Tibial artery (tissue), 4 donors: ENCODE measurements around the gene DRGX.

ENCODE experiments used
- DNase-seq, 2 donors: peaks; one replicate each; pipeline ENCODE4 v3.0.0-alpha.2; 2019
- H3K27ac ChIP-seq, 2 donors: fragments of 200-600 bp; sonication (generic) in 1 of 2; 1 replicate in 1 of 2; 2 replicates in 1 of 2; pipeline ENCODE4 v1.5.1; 2018 to 2019; ENCODE audit warnings: mild to moderate bottlenecking in 1 of 2
- H3K27me3 ChIP-seq, 2 donors: fragments of 200-600 bp; sonication (generic) in 1 of 2; one replicate each; pipeline versions ENCODE4 v1.5.1 to v1.6.0; 2016 to 2019
- H3K36me3 ChIP-seq, 3 donors: fragments of 200-600 bp; sonication (generic) in 2 of 3; one replicate each; pipeline ENCODE4 v1.5.1; 2016 to 2019; ENCODE audit warnings: mild to moderate bottlenecking in 2 of 3
- H3K4me1 ChIP-seq, 4 donors: fragments of 200-600 bp; sonication (generic) in 2 of 4; 1 replicate in 3 of 4; 2 replicates in 1 of 4; pipeline ENCODE4 v1.5.1; 2016 to 2019
- H3K4me3 ChIP-seq, 2 donors: fragments of 200-600 bp; sonication (generic) in 1 of 2; 1 replicate in 1 of 2; 2 replicates in 1 of 2; pipeline ENCODE4 v1.5.1; 2018 to 2019; ENCODE audit warnings: mild to moderate bottlenecking in 2 of 2
- H3K9me3 ChIP-seq, 3 donors: fragments of 200-600 bp; sonication (generic) in 1 of 3; one replicate each; pipeline ENCODE4 v1.5.1; 2016 to 2019
- CTCF ChIP-seq, 2 experiments: fragments of 200-600 bp in 1 of 2; fragments of 450-650 bp in 1 of 2; IDR thresholded peaks; one replicate each; pipeline ENCODE4 v1.5.1; 2017 to 2019; ENCODE audit warnings: antibody characterized with exemption in 2 of 2, mild to moderate bottlenecking in 1 of 2, moderate library complexity in 1 of 2
- intact Hi-C: fragments of 100-400 bp; cut with DNase I; formaldehyde crosslinking; loops from one replicate; pipeline ENCODE4 v1.15.0; 2023; ENCODE audit warnings: low total_unique reads

DRGX gene

GRCh38 chr10:49407151-49407550, 11.3 kb upstream of the DRGX start:
- DNase-seq, result no peak

GRCh38 chr10:49404321-49404878, 8.5 kb upstream of the DRGX start:
- Histone ChIP-seq H3K27me3 (peaks cover 0 to 49% of the 10 kb centered on the region in 2 donors), H3K36me3 (no peaks in the 10 kb centered on the region), H3K9me3 (no peaks in the 10 kb centered on the region), H3K4me3 (no peak overlapping the region), H3K27ac (no peak overlapping the region), H3K4me1 (peaks cover 0 to 3% (median 0%) of the 10 kb centered on the region in 4 donors)
- DNase-seq, result no peak
- intact Hi-C loops, result no loop called here
- no peak for TF ChIP-seq CTCF (IDR thresholded peaks at IDR 0.05)

More at GRCh38 chr10:49407151-49407550, 11.3 kb upstream of the DRGX start:
- no peaks in the 10 kb centered on the region for H3K36me3 ChIP-seq
- no peaks in the 10 kb centered on the region for H3K9me3 ChIP-seq
- TF ChIP-seq CTCF (IDR thresholded peaks at IDR 0.05), result no peak
- H3K4me3 ChIP-seq, result no peak overlapping the region
- H3K4me1 ChIP-seq, result peaks cover 0 to 3% (median 0%) of the 10 kb centered on the region in 4 donors
- H3K27me3 ChIP-seq, result peaks cover 0 to 44% of the 10 kb centered on the region in 2 donors
- intact Hi-C loops, result no loop called here
- no peak overlapping the region for H3K27ac ChIP-seq

- no peak for TF ChIP-seq CTCF (IDR thresholded peaks at IDR 0.05)
- DNase-seq, result no peak
- H3K9me3 ChIP-seq, result no peaks in the 10 kb centered on the region
- H3K27ac ChIP-seq, result no peak overlapping the region
- intact Hi-C loops, result no loop called here
- no peaks in the 10 kb centered on the region for H3K36me3 ChIP-seq
- H3K27me3 ChIP-seq, result peaks cover 0 to 51% of the 10 kb centered on the region in 2 donors
- peaks cover 0 to 5% (median 1%) of the 10 kb centered on the region in 4 donors for H3K4me1 ChIP-seq
- H3K4me3 ChIP-seq, result no peak overlapping the region
Measured at GRCh38 chr10:49403363-49403762, 7.5 kb upstream of the DRGX start.

- no peak for DNase-seq
- intact Hi-C loops, result no loop called here
- no peaks in the 10 kb centered on the region for H3K36me3 ChIP-seq
Measured at GRCh38 chr10:49400365-49400764, 4.5 kb upstream of the DRGX start.

GRCh38 chr10:49398986-49399385, 3.1 kb upstream of the DRGX start:
- H3K9me3 ChIP-seq, result no peaks in the 10 kb centered on the region

More at GRCh38 chr10:49400365-49400764, 4.5 kb upstream of the DRGX start:
- TF ChIP-seq CTCF (IDR thresholded peaks at IDR 0.05), result no peak
- H3K4me1 ChIP-seq, result peaks cover 0 to 24% (median 12%) of the 10 kb centered on the region in 4 donors
- no peak overlapping the region for H3K4me3 ChIP-seq
- H3K27me3 ChIP-seq, result peaks cover 0 to 68% of the 10 kb centered on the region in 2 donors
- H3K27ac ChIP-seq, result no peak overlapping the region
- no peaks in the 10 kb centered on the region for H3K9me3 ChIP-seq

More at GRCh38 chr10:49398986-49399385, 3.1 kb upstream of the DRGX start:
- no peak for TF ChIP-seq CTCF (IDR thresholded peaks at IDR 0.05)
- H3K36me3 ChIP-seq, result no peaks in the 10 kb centered on the region
- intact Hi-C loops, result no loop called here
- H3K4me3 ChIP-seq, result no peak overlapping the region
- DNase-seq, result no peak
- H3K27ac ChIP-seq, result no peak overlapping the region
- peaks cover 0 to 72% of the 10 kb centered on the region in 2 donors for H3K27me3 ChIP-seq
- H3K4me1 ChIP-seq, result peaks cover 0 to 29% (median 15%) of the 10 kb centered on the region in 4 donors
